Measurements from ENCODE around the gene APOBEC3B. TPM values are rescaled to one million over a fixed set of nuclear protein-coding genes. Genes with fewer than 3 reads are reported as not detected.
A peak's percentile ranks its signal among the peaks of the same experiment; 100 is the strongest.
"Not testable (repeated sequence)": the region's sequence is repeated elsewhere in the genome, so short reads cannot be mapped to it uniquely, and the experiment has no call there.

APOBEC3B gene
- total and polyA plus RNA-seq, 2 experiments from 2014 or later = 4.1 to 10.6 TPM

DNA sequence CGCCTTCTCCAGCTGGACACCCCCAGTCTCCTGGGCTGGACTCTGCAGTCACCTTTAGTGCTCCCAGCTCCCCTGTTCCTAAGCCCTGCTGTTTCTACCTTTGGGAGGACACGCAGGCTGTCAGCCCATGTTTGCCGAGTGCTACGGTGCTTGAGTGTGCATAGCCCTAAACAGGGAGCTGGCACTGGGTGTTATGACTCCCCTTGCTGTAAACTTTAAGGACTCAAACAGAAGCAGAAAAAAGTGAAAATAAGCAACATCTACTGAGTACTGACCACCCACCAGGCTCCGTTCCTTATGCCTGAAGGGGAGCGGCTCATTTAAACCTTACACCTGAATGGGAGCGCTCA, 7.3 kb upstream of the APOBEC3B start:
- TF ChIP-seq EZH2 (IDR thresholded peaks at IDR 0.05; ENCODE audit: insufficient read depth, poor library complexity, severe bottlenecking) (no peak), EZH2phosphoT487 (IDR thresholded peaks at IDR 0.05; ENCODE audit: insufficient read depth, low read depth) (no peak)
- Histone ChIP-seq H3K4me3 (no peak overlapping the region), H4K20me1 (ENCODE audit: insufficient read depth) (no peaks in the 10 kb centered on the region), H3K9me2 (ENCODE audit: insufficient read depth) (no peaks in the 10 kb centered on the region), H3K4me2 (ENCODE audit: unreplicated experiment) (no peak overlapping the region), H3K27ac (no peak overlapping the region), H3F3A (ENCODE audit: insufficient read depth) (no peaks in the 10 kb centered on the region), H3K9ac (no peak overlapping the region), H3K4me1 (ENCODE audit: insufficient read depth) (no peaks in the 10 kb centered on the region), H3K27me3 (replicated peaks; ENCODE audit: insufficient read depth) (peaks cover 8% of the 10 kb centered on the region; the same call in 1 of the 2 replicates), H3K9me3 (ENCODE audit: low read depth) (no peaks in the 10 kb centered on the region), H3K36me3 (ENCODE audit: low read depth) (no peaks in the 10 kb centered on the region), H3K79me2 (ENCODE audit: insufficient read depth) (no peaks in the 10 kb centered on the region), H2AFZ (no peak overlapping the region)
- WGBS, 2 experiments (ENCODE audit: low coverage in 1 of 2, low lambda C conversion rate in 2 of 2, missing lambda C conversion rate in 2 of 2) = 58 to 72% methylated on average over 7 of the region's 7 CpGs
- DNase-seq = no peak
- in situ Hi-C loops (cut with MboI) = no loop called here

DNA sequence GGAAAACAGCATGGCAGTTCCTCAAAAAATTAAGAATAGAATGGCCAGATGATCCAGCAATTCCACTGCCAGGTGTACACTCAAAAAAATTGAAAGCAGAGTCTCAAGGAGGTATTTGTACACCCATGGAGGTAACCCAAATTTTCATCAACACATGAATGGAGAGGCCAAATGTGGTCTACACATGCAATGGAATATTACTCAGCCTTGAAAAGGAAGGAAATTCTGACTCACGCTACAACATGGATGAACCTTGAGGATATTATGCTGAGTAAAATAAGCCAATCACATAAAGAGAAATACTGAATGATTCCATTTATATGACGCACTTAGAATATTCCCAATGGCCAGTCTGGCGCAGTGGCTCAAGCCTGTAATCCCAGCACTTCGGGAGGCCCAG, 4.9 kb upstream of the APOBEC3B start:
- peaks cover 11% of the 10 kb centered on the region for H3K4me1 ChIP-seq (ENCODE audit: insufficient read depth)
- H4K20me1 ChIP-seq (ENCODE audit: insufficient read depth); H2AFZ ChIP-seq; H3K4me2 ChIP-seq (ENCODE audit: unreplicated experiment); H3K4me3 ChIP-seq; H3K27ac ChIP-seq; H3K9me3 ChIP-seq (ENCODE audit: low read depth); DNase-seq; H3F3A ChIP-seq (ENCODE audit: insufficient read depth); H3K9ac ChIP-seq; in situ Hi-C loops (cut with MboI); H3K79me2 ChIP-seq (ENCODE audit: insufficient read depth); H3K9me2 ChIP-seq (ENCODE audit: insufficient read depth); H3K27me3 ChIP-seq (replicated peaks; ENCODE audit: insufficient read depth); H3K36me3 ChIP-seq (ENCODE audit: low read depth): not testable (repeated sequence)
- 94% methylated on average over 4 of the region's 4 CpGs for WGBS, 2 experiments (ENCODE audit: low coverage in 1 of 2, low lambda C conversion rate in 2 of 2, missing lambda C conversion rate in 2 of 2)

DNA sequence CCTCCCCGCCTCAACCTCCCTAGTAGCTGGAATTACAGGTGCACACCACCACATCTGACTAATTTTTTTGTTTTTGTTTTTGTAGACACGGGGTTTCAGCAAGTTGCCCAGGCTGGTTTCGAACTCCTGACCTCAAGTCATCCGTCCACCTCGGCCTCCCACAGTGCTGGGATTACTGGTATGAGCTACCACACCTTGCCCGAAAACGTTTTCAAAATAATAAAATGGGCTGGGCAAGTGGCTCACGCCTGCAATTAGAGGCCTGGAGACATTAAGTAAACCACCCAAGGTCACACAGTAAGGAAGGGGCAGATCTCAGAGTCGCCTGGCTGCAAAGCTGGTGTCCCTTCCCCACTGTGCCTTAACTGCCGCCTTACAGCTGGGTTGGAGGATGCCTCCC, 1.6 kb upstream of the APOBEC3B start:
- H3K4me3 ChIP-seq; H3K9me2 ChIP-seq (ENCODE audit: insufficient read depth); H4K20me1 ChIP-seq (ENCODE audit: insufficient read depth); in situ Hi-C loops (cut with MboI); H3K9me3 ChIP-seq (ENCODE audit: low read depth); H2AFZ ChIP-seq; H3K36me3 ChIP-seq (ENCODE audit: low read depth); H3F3A ChIP-seq (ENCODE audit: insufficient read depth); H3K27me3 ChIP-seq (replicated peaks; ENCODE audit: insufficient read depth); H3K9ac ChIP-seq; H3K79me2 ChIP-seq (ENCODE audit: insufficient read depth); H3K4me2 ChIP-seq (ENCODE audit: unreplicated experiment); DNase-seq; H3K27ac ChIP-seq: not testable (repeated sequence)
- 72 to 76% methylated on average over 10 of the region's 10 CpGs for WGBS, 2 experiments (ENCODE audit: low coverage in 1 of 2, low lambda C conversion rate in 2 of 2, missing lambda C conversion rate in 2 of 2)
- H3K4me1 ChIP-seq (ENCODE audit: insufficient read depth) = peaks cover 11% of the 10 kb centered on the region

DNA sequence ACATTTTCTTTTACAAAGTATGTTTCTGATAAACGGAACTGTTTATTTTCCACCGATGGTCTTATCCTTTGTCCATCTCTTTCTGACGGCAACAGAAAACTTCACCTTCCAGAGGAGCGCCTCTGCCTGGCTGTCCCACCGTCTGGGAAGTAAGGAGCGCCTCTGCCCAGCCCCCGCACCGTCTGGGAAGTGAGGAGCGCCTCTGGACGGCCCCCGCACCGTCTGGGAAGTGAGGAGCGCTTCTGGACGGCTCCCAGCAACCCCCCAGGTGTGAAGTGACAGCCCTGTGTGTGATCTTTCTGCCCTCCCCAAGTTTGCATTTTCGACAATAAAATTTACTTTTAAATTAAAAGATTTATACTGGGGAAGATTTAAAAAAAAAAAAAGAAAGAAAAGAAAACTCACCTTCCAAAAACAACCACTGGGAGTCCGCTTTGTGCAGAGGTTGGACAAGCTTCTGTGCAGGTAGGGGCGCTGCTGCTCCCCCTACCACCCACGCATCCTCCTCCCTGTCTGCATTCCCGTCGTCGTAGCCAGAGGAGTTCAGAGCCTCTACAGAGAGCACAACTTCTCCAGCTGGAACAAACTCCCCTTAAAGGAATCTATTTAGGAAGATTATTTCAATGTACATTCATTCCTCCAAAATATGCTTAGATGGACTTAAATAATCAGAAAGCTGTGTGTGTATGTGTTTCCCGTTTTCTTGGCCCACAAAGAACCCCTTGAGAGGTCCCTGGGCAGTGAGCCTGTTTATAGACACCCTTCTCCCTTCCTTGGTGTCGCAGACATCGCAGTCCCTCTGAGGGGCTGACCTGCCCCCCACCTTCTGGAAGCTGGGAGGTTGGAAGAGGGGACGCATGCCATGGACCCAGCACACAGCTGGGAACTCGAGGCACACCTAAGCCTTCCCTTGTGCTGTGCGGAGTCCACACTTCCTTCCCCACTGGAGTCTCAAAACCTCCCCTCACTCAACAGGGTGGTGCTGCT, 849 bp upstream of the APOBEC3B start:
- Histone ChIP-seq H3K27ac (no peak overlapping the region), H3K36me3 (ENCODE audit: low read depth) (no peaks in the 10 kb centered on the region), H3F3A (ENCODE audit: insufficient read depth) (no peaks in the 10 kb centered on the region), H3K9ac (no peak overlapping the region; the same call in 1 of the 2 replicates), H3K9me2 (ENCODE audit: insufficient read depth) (no peaks in the 10 kb centered on the region), H3K27me3 (replicated peaks; ENCODE audit: insufficient read depth) (no peaks in the 10 kb centered on the region; the same call in 1 of the 2 replicates), H3K4me3 (peak overlapping the region; percentile 71), H3K4me2 (ENCODE audit: unreplicated experiment) (peak overlapping the region; percentile 89), H3K4me1 (ENCODE audit: insufficient read depth) (peaks cover 11% of the 10 kb centered on the region), H4K20me1 (ENCODE audit: insufficient read depth) (no peaks in the 10 kb centered on the region), H2AFZ (peak overlapping the region; percentile 85), H3K79me2 (ENCODE audit: insufficient read depth) (no peaks in the 10 kb centered on the region), H3K9me3 (ENCODE audit: low read depth) (no peaks in the 10 kb centered on the region)
- DNase-seq = peak; percentile 58
- WGBS, 2 experiments (ENCODE audit: low coverage in 1 of 2, low lambda C conversion rate in 2 of 2, missing lambda C conversion rate in 2 of 2) = 15 to 16% methylated on average over 27 of the region's 27 CpGs
- no peak for TF ChIP-seq EZH2 (IDR thresholded peaks at IDR 0.05; ENCODE audit: insufficient read depth, poor library complexity, severe bottlenecking)
- TF ChIP-seq EZH2phosphoT487 (IDR thresholded peaks at IDR 0.05; ENCODE audit: insufficient read depth, low read depth) = no peak
- in situ Hi-C loops (cut with MboI) = no loop called here

Data from GM23248 (cell line).